GM18519 (cell line): ENCODE data around the gene CLUH.
"Not testable (repeated sequence)": the region's sequence is repeated elsewhere in the genome, so short reads cannot be mapped to it uniquely, and the experiment has no call there.

Experiments used
- ATAC-seq: cut with Tn5 transposase; IDR thresholded peaks from one replicate; pipeline ENCODE4 v1.9.1; 2021; ENCODE audit warnings: mild to moderate bottlenecking, moderate library complexity; ENCODE audit not compliant: unreplicated experiment, low FRiP score

CLUH gene

DNA sequence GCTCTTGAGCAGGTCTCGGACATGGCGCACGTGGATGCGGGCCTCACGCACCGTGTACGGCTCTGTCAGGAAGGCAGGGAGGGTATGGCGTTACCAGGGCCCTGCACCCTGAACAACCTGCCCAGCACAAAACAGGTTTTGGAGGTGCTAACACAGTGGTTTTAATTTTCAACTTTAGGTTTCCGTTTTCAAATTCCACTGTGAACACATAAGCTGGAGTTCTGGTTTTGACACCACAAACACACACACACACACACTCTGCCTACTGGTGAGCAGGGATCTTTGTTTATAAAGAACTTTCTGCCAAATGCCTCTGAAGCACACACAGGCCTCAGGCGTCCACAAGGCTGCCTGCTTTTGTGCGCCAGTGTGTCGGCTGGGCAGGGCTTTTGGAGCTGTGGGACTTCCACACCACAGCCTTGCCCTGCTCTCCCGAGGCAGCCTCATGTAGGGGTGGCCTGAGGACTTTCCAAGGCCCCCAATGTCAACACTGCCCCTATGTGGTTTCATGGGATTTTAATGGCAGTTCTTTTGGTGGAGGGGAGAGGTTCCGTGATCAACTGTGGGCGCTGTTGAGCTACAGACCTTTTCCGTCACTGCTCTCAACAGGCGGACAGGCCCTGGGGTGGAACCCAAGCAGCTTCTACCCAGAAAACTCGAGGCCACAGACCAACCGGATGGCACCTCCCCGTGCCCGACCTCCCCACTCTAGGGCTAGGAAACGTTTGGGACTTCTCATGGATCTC is 9.4 kb downstream of the CLUH start:
- no peak for ATAC-seq

DNA sequence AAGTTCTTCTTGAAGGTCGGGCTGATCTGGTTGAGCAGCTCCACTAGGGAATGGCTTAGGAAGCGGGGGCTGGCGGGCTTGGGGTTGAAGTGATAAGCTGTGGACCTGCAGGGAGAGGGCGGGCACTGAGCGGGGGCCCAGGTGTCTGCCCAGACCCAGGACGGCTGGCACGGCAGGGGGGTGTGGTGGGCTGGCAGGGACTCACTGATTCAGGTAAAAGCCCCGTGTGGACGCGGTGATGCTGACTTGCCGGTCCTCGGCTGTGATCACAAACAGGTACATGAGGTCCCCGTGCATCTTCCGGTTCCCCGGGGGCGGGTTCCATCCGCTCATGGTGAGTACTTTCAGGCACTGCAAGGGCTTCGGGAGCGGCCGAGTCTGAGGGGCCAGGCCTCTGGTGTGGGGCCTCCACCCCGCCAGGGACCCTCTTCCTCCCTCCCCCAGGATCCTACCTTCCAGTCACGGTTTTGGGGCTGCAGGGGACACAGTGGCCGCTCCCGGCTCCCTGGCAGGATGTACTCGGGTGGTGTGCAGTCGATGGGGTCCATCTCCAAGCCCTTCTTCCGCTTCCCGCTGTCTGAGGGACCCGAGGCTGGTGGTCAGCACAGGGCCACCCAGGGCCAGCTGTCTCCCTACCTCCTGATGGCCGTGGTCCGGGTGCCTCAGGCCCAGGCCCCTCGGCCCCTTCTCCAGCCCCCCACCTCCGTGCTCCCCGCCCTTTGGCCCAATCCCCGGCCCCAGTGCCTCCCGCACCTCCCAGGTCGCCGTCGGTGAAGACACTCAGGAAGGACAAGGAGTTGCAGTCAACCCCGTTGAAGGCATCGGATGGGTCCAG is 10.2 kb downstream of the CLUH start:
- ATAC-seq, result no peak

DNA sequence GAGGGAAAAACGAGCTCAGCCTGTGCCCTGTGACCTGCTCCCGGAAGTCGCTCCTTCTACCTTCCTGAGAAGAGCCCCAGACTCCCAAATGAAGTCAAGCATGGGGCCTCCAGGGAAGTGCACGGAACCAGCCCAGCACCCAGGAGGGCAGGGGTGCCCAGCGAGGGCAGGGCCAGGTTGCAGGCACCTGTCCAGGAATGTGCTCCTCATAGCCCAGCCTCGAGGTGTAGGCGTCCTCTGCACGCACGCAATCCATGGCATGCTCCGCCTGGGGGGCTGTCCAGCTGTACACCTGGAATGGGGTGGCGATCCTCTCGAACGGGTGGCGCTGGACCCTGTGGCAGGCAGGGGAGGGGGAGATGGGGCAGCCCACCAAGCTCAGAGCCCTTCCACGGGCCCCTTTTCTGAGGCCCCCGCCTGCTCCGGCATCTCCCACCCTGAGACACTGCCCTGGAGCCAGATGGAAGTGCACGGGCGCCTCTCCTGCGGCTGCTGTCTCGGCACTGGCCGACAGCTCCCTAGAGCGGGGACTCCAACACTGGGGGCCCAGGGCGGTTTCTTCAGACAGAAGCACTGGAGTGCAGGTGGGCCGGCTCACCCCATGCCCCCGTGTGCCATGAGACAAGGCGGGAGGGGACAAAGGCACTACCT is 10.9 kb downstream of the CLUH start:
- ATAC-seq, result no peak

DNA sequence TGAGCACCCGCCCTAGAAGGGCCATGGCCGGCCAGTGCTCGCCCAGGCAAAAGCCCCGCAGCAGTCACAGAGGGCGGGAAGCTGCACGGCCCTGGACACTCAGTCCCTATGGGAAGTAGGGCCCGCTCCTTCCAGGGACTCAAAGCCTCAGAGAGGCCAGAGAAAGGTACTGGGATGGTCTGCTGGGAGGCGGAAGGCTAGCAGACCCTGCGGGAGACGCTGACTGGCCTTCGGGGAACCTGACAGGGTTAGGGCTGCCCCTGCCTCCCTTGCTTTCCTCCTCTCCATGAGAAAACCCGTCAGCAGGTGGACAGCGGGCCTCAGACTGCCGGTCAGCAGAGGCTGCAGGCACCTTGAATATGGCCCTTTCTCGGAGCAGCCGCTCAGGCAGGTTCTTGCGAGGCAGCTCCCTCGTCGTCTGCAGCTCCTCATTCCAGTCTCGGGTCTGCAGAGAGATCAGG is 11.5 kb downstream of the CLUH start:
- ATAC-seq, result no peak

DNA sequence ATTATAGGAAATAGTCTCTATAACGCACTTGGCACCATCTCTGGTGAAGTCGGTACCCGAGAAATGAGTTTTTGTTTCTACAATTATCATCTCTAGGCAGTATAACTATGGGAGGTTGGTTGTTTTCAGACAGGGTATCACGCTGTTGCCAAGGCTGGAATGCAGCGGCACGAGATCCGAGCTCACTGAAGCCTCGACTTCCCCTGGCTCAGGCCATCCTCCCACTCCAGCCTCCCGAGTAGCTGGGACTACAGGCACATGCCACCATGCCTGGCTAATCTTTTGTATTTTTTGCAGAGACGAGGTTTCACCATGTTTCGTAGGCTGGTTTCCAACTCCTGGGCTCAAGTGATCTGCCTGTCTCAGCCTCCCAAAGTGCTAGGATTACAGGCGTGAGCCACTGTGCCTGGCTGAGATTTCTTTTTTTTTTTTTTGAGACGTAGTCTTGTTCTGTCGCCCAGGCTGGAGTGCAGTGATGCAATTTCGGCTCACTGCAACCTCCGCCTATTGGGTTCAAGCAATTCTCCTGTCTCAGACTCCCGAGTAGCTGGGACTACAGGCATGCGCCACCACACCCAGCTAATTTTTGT is 12.3 kb downstream of the CLUH start:
- not testable (repeated sequence) for ATAC-seq

DNA sequence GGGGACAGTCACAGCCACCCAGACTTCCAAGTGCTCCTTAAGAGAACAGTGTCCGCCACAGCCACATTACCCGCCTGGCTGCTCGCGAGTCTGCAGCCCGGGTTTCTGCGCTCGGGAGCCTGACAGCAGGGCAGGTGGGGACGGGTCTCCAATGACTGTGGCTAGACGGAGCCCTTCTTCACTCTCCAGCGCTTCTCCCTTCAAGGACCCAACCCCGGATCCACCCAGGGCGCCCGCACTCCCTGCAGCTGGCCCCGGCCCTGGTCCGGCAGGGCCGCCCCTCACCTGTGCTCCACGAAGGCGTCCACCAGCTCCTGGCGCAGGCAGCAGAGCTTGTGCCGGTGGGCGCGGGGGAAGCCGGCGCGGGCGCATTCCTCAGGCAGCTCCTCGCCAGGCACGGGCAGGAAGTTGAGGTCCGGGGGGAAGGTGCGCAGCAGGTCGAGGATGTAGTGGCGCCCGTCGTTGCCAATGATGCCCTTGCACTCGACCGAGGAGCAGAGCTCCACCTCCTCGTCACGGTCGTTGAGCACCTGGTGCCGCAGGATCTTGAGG is 13.9 kb downstream of the CLUH start:
- ATAC-seq, result no peak

DNA sequence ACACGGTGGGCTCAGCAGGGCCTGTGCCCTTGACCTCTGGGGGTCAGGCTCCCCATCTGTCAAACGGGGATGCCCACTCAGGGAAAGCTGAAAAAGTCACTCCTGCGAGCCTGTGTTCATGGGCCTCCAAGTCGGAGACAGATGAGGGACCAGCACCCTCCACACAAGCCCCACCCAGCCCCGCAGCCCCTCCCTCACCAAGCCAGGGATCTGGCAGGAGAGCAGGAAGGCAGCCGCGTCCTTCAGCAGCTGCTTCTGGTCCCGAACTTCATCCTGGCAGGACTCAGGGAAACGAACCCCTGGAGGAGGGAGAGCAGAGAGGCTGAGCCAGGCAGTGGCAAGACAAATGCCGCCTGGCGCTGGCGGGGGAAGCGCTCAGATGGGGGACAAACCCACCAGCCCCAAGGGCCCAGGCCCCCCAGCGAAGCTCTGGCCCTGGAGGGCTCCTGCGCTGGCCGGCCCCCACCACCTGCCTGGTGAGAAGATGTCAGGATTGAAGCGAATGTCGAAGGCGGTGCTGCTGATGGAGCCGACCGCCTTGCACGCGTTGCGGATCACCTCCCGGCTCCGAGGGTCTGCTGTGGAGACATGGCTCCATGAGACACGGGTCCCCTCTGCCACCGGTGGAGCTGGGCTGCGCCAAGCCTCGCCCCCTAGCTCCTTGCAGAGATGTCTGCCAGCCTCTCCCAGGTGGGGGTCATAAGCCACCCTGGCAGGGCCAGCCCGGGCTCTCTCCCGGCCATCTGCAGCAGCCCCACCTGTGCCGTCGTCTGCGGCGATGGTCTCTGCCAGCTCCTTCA is 15.4 kb downstream of the CLUH start:
- ATAC-seq, result no peak

DNA sequence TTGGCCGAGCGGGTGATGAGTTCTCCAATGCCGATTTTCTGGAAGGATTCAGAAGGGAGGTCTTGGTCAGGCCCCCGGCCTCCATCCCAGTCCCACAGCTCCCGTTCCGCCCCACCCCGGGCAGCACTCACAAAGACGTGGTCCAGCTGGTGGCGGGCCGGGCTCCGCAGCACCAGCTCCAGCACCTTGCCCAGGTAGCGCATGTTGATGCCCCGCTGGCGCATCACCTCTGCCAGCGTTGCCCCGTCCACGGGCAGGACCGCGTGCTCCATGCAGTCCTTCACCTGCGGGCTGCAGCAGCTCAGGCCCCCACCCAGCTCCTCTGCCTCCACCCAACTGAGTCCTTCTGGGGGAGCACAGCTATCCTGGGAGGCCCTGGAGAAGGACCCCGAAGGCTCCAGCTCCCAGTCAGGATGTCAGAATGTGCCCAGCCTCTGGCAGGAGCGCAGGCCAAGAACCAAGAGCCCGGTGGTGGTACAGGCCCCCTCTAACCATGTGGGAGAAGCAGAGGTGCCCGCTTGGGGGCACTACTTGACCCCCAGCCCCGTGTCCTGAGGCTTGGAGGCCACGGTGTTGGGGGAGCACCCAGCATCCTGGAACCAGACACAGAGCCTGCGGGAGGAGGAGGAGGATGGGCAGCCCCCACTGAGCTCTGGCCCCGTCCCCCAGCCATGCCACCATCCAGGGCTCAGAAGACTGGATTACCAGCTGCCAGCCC is 16.2 kb downstream of the CLUH start:
- no peak for ATAC-seq

DNA sequence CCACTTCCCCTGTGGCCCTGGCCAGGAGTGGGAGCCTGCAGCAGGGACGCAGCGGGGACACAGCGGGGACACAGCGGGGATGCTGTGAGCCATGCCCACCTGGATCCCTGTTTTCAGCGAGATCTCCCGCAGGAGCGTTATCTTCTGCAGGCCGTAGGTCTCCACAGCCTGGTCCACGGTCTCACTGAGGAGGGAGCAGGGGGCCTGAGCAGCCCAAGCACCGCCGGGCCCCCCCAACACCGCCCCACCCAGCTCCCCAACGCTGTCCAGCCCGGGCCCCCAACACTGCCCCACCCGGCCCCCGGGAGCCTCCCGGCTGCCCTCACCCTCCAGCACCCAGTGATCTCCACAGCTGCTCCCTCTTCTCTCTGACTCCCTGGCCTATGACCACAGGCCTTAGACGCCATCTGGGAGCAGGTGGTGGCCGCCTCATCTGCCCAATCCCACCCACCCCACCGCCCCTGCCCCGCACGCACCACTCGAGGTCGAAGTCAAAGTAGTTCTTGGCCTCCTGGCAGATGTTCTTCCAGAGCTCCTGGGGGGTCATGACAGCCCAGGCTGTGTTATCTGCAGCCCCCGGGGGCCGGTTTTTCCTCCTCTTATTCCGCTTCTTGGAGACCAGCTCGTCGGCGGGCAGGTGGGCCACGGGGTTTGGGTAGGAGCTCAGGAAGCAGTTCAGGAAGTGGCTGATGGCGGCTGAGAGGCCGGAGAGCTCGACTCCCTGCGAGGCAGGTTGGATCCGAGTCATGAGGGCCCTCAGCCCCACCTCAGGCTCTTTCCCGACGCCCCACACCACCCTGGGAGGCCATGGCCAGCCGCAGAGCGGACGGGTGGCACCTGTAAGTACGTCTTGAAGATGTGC is 17.0 kb downstream of the CLUH start:
- no peak for ATAC-seq

DNA sequence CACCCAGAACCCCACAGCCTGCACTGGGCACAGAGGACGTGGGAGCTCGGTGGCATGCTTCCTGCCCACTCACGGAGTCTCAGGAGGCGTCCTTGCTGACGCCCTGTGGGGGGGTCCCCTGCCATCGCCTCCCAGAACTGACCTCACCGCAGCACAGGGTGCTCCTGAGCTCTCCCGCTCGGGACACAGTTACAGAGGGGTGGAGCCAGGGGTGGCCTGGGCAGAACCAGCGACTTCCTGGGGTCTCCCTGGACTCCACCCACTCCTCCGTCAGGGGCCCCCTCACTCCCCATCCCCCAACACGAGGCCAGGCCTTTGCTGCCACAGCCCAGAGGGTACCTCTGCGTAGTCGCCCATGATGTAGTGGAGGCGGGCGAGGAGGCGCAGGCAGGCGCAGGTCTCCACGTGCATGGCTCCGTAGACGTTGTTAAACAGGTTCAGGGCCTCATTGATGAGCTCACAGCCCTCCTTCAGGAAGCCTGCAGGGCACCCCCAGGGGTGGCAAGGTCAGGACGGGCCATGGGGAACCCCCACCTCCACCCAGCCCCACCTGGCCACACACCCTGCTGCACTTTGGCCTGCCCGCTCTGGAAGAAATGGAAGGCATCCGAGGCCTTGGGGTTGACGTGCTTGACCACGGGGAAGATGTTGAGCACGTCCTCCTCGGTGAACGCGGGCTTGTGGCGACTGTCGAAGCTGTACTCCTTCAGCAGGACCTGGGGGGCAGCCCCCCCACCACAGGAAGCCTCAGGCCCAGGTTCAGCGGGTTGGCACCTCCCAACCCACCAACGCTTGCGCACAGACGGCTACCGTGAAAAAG is 17.8 kb downstream of the CLUH start:
- no peak for ATAC-seq

DNA sequence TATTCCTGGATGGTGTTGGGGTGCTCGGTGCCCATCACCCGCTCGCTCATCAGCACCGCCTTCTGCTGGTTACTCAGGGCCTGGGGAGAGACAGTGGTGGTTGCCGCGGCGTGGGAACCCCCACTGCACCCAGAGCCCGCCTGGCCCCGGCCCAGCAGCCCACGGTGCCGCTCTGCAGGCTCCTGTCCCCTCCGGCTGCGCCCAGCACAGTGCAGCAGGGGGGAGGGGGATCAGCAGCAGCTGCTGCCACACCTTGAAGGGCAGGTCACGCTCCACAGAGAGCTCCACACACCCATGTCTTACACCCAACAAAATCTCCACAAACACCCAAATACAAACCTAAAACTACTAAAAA is 18.8 kb downstream of the CLUH start:
- no peak for ATAC-seq

DNA sequence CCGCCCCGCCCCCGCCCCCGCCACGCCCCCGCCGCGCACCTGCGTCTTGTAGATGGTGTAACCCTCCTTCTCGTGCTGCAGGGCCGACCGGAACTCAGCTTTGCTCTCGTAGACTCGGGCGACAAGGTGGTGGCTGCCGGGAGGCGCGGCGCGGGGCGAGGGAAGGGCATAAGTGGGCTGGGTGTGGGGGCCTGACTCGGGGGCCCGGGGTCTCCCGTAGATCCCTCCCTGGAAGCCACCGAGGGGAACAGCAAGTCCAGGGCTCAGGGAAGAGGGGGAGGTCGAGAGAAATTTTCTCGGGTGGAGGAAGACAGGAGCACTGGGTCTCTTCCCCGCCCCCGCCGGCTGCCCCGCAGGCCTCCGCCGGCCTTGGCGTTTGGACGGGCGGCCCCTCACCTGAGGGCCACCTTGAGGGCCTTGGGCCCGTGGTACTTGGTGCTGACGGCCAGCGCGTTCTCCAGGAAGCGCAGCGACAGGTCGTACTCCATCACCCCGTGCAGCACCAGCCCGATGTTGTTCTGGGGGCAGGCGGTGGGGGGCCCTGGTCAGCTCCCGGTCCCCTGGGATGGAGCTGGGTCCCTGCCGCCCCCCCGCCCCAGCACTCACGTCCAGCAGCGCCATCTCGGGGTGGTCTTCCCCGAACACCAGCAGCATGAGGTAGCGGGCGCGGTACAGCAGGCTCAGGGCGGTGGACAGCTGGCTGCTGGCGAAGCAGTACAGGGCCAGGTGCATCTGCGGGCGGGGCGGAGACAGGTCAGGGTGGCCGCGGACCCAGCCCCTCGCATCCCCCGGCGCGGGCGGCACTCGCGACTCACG is 19.4 kb downstream of the CLUH start:
- no peak for ATAC-seq

DNA sequence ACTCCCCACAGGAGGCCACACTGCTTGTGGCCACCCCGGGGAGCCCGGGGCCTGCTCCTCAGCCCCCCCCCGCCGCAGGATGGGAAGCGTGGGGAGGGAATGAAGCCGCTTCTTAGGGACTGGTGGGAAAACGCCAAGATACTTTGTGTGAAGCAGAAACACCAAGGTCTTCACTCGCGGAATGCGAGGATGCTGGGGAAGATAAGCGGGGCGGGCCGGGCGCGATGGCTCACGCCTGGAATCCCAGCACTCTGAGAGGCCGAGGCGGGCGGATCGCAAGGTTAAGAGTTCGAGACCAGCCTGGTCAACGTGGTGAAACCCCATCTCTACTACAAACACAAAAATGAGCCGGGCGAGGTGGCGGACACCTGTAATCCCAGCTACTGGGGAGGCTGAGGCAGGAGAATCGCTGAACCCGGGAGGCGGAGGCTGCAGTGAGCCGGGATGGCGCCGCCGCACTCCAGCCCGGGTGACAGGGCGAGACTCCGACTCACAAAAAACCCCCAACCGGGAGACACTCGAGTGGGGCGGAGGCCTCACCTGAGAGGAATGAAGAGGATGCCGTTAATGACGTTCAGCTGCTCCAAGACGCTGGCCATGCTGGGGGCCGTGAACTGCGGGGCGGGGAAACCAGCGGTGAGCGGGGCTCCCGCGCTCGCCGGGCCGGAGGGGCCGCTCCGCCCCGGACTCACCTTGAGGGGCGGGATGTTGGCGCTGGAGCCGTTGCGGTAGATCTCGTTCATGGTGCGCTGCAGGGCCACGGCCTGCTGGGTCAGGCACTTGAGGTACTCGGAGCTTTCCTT is 20.3 kb downstream of the CLUH start:
- no peak for ATAC-seq

DNA sequence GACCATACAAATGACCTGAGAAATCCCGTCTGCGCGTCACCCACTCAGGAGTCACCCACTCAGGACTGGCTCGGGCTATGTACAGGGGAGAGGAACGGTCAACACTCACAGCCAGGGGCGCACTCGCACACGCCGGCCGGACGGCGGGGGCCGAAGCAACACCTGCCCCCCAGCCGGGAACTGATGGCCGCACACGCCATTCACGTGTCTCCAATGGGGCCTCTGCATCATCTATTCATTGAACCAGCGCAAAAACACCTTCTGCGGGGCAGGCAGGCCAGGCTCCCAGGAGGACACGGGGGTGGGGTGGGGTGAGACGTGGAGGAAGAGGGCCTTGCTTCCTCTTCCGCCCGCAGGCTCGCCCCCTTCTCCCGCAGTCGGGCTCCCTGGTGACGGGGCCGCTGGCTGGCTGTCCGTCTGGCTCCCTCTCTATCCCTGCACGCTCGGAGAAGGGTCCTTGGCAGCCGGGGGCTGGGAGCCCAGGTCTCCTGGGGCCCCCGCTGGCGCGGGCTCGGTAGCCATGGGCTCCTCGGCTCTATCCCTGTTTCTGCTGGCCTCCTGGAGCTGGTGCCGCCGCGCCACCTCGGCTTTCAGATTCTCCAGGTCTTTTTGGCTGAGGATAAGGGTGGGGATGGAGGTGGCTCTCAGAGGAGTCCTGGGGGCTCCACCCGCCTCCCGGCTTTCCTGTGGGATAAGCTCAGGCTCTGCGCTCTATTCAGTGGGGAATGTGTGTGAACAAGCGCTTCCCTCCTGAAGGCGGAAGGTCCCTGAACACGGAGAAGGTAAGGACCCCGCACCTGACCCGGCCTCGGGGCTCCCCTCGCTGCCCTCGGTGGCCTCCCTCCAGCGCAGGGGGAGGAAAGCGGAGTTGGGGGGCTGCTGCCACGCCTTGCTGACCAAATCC is 21.1 kb downstream of the CLUH start:
- ATAC-seq, result no peak
